GM21619 (cell line): ENCODE measurements around the gene KLHDC8B.
"Not testable (repeated sequence)": the region's sequence is repeated elsewhere in the genome, so short reads cannot be mapped to it uniquely, and the experiment has no call there.

ENCODE experiments used
- ATAC-seq: cut with Tn5 transposase; IDR thresholded peaks from one replicate; pipeline ENCODE4 v1.9.1; 2021; ENCODE audit not compliant: unreplicated experiment

Gene KLHDC8B

DNA sequence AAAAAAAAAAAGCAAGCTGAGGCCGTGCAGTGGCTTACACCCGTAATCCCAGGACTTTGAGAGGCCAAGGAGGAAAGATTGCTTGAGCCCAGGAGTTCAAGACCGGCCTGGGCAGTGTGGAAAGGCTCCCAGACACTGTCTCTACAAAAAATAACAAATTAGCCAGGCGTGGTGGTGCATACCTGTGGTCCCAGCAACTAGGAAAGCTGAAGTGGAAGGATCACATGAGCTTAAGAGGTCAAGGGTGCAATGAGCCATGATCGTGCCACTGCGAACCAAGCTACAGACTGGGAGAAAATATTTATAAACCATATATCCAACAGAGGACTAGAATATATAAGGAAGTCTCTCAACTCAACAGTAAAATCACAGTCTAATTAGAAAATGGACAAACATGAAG is 10.0 kb downstream of the KLHDC8B start:
- ATAC-seq = no peak

DNA sequence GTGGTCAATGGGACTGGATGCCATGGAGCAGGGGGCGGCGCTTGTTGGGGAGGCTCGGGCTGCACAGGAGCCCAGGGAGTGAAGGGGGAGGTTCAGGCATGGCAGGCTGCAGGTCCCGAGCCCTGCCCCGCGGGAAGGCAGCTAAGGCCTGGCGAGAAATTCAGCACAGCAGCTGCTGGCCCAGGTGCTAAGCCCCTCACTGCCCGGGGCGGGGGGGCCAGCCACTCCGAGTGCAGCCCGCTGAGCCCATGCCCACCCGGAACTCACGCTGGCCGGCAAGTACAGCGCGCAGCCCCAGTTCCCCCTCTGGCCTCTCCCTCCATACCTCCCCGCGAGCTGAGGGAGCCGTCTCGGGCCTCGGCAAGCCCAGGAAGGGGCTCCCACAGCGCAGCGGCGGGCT is 11.3 kb downstream of the KLHDC8B start:
- no peak for ATAC-seq

- no peak for ATAC-seq
Measured at GRCh38 chr3:49183873-49184272, 12.5 kb downstream of the KLHDC8B start.

DNA sequence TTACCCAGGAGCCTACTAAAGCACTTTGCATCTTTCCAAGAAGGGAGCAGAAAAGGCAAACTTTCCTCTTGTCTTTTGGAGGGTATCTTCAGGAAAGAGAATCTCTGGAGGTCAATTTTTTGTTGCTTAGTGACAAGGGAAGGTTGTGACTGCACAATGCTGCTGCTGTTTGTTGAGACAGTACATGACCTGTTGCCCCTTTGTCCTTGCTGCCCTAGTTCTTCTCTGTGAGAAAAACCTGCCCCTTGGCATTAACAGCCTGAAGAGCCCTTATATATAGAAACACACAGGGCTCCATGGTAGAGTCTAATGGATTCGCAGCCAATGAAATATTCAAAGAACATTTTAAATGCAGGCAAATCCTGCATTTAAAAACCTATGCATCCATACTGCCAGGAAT is 20.3 kb downstream of the KLHDC8B start:
- no peak for ATAC-seq

DNA sequence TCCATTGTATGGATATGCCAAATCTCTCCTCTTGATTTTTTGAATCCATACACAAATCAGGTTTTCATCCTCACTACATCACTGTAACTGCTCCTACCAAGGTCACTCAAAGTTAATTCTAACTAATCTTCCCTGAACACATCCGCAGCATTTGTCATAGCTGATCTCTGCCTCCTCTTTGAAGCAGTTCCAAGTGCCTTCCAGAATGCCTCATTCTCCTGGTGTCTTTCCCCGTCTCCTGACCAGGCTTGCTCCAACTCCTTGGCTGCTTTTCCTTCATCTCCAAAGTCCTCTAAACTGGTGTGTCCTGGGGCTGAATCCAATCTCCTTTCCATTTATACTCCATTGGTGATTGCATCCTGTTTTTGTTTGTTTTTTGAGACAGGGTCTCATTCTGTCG is 26.8 kb downstream of the KLHDC8B start:
- ATAC-seq = no peak

- no peak for ATAC-seq
Measured at GRCh38 chr3:49198611-49199230, 27.3 kb downstream of the KLHDC8B start.

DNA sequence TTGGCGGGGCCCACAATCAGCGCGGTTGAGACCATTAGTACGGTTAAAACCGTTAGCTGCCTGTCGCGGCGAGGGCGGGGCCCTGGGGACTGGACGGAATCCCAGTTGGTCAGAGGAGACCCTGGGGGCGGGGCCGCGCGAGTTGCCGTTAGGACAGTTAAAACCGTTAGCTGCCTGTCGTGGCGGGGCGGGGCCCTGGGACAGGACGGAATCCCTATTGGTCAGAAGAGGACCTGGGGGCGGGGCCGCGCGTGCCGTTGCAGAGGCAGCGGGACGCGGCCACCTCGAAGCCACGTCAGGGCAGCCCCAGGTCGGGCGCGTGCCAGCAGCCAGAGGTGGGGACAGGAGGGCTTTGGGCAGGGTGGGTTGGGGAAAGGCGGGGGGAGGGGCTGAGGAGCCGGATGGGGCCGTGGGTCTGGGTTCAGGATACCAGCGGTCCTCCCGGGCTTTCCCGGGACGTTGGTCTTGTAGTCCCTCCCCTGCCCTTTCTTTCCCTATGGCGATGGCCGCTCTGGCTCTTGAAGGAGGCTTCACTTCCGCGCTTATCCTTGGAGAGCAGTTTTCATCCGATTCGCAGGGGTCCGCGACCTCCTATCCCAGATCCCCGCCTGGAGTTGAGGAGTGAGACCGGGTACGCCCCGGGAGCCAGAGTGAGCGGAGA is 28.0 kb downstream of the KLHDC8B start:
- ATAC-seq = no peak

DNA sequence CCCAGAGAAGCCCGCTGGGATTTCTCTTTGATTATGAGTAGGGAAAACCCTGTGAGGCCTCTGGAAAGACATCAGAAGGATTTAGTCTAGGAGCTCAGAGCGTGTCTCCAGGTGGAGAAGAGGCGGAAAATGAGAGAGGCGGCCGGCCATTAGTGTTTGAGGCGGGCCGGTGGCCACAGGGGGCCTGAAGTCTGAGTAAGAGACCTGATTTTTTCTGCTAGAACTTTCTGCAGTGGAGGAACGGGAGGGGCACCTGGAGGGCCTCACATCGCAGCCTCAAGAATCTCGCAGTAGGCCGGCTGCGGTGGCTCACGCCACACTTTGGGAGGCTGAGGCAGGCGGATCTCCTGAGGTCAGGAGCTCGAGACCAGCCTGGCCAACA is 28.5 kb downstream of the KLHDC8B start:
- no peak for ATAC-seq

- ATAC-seq = no peak
Measured at GRCh38 chr3:49213541-49213943, 42.1 kb downstream of the KLHDC8B start.

DNA sequence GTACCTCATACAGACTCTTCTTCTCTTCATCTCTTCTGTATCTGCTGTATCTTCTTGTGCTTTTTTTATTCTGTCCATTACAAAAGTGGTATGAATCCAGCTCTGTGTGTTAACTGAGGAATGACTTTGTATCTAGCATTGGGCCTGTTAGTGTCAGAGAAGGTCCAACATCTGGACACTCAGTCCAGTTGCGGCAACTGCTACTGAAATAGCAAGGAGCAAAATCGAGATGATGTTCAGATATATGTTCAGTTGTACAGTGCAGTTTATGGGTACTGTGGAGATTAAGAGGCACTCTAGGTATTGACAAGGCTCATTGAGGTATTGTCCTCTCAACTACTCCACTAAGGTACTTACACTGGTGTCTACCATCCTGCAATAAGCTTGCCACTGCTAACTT is 42.6 kb downstream of the KLHDC8B start:
- ATAC-seq = no peak

DNA sequence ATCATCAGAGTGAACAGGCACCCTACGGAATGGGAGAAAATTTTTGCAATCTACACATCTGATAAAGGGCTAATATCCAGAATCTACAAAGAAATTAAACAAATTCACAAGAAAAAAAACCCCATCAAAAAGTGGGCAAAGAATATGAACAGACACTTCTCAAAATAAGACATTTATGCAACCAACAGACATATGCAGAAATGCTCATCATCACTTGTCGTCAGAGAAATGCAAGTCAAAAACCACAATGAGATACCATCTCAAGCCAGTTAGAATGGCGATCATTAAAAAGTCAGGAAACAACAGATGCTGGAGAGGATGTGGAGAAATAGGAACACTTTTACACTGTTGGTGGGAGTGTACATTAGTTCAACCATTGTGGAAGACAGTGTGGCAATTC is 45.3 kb downstream of the KLHDC8B start:
- not testable (repeated sequence) for ATAC-seq

DNA sequence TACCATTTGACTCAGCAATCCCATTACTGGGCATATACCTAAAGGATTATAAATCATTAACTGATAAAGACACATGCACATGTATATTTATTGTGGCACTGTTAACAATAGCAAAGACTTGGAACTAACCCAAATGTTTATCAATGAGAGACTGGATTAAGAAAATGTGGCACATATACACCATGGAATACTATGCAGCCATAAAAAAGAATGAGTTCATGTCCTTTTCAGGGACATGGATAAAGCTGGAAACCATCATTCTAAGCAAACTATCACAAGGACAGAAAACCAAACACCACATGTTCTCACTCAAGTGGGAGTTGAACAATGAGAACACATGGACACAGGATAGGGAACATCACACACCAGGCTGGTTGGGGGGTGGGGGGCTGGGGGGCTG is 45.7 kb downstream of the KLHDC8B start:
- ATAC-seq = not testable (repeated sequence)

- ATAC-seq = no peak
Measured at GRCh38 chr3:49217688-49218470, 46.5 kb downstream of the KLHDC8B start.

GRCh38 chr3:49218471-49218989 is 47.1 kb downstream of the KLHDC8B start:
- not testable (repeated sequence) for ATAC-seq

GRCh38 chr3:49219132-49219531 is 47.7 kb downstream of the KLHDC8B start:
- ATAC-seq = no peak

- ATAC-seq = not testable (repeated sequence)
Measured at GRCh38 chr3:49220985-49221563, 49.7 kb downstream of the KLHDC8B start.

GRCh38 chr3:49222002-49222401 is 50.6 kb downstream of the KLHDC8B start:
- ATAC-seq = no peak
